A673 (cell line): ENCODE results near the gene KMT5C.

Experiments
- EZH2 ChIP-seq: fragments of 200-600 bp; sonication (generic); IDR thresholded peaks from 2 replicates; pipeline ENCODE4 v1.6.1; 2017; ENCODE audit warnings: borderline replicate concordance, low read depth, mild to moderate bottlenecking, mixed read lengths, antibody characterized with exemption, low read length; ENCODE audit not compliant: poor library complexity, severe bottlenecking
- TF ChIP-seq, protein P1 (sequence below): fragments of 300-800, 200-600 bp; sonication (generic); conservative IDR thresholded peaks from 2 replicates; pipeline ENCODE4 v1.5.1; 2017; ENCODE audit warnings: low read depth, mild to moderate bottlenecking, antibody characterized with exemption, low read length, moderate library complexity, mixed read lengths

DNA sequence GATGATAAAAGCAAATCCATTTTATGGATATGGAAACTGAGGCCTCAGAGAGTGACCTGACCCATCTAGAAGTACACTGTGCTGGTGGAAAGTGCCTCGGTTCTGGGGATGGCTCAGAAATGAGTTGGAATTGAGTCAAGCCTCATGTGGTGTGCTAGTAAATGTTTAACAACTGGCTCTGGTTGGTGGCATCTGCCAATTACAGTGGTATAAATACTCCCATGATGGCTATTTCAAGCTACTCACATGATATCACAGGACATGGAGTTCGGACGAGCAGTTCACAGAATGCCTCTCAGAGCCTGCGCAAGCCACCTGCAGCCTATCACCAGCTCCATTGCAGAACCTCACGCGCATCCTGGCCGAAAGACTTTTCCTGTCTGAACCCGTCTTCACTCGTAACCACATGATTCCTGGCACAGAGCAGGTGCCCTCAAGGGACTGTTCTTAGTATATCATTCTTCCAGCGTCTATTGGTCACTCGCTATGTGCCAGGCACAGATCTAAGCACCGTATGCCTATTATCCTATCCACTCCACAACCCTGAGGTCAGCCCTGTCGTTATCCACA is 23.6 kb upstream of the KMT5C start:
- TF ChIP-seq, protein P1, sequence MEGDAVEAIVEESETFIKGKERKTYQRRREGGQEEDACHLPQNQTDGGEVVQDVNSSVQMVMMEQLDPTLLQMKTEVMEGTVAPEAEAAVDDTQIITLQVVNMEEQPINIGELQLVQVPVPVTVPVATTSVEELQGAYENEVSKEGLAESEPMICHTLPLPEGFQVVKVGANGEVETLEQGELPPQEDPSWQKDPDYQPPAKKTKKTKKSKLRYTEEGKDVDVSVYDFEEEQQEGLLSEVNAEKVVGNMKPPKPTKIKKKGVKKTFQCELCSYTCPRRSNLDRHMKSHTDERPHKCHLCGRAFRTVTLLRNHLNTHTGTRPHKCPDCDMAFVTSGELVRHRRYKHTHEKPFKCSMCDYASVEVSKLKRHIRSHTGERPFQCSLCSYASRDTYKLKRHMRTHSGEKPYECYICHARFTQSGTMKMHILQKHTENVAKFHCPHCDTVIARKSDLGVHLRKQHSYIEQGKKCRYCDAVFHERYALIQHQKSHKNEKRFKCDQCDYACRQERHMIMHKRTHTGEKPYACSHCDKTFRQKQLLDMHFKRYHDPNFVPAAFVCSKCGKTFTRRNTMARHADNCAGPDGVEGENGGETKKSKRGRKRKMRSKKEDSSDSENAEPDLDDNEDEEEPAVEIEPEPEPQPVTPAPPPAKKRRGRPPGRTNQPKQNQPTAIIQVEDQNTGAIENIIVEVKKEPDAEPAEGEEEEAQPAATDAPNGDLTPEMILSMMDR, result no peak
- no peak for TF ChIP-seq EZH2
